Activated naive CD8-positive, alpha-beta T cell treated with anti-CD3 and anti-CD28 coated beads, Interleukin-2, amount 10 ng/mL, durations not matched to agents 7 days and 5 days (primary cell): Measurements from ENCODE around the gene CRYBG2. TPM values are rescaled to one million over a fixed set of nuclear protein-coding genes. Genes with fewer than 3 reads are reported as not detected.

Experiments used
- ATAC-seq: fragments of 150-1000 bp; cut with Tn5 transposase; one replicate; pipeline ENCODE4 v1.10.0; 2021; ENCODE audit warnings: low read depth, moderate library complexity
- POLR2A ChIA-PET: fragments of 350-600 bp; sonication (Branson Sonifier 250); formaldehyde crosslinking; loops from one replicate; lab custom pipeline; 2021; ENCODE audit warnings: antibody characterized with exemption; lab: Charles Lee
- DNase-seq: peaks from one replicate; pipeline ENCODE4 v3.0.0; 2021
- H3K27ac Mint-ChIP-seq: one replicate; pipeline ENCODE4 v1.8.0; 2022; ENCODE audit warnings: mild to moderate bottlenecking, mixed read lengths
- H3K27me3 Mint-ChIP-seq: one replicate; pipeline ENCODE4 v1.8.0; 2022; ENCODE audit warnings: mild to moderate bottlenecking, moderate library complexity, mixed read lengths
- H3K36me3 Mint-ChIP-seq: one replicate; pipeline ENCODE4 v1.8.0; 2021; ENCODE audit warnings: mild to moderate bottlenecking, mixed read lengths
- H3K4me1 Mint-ChIP-seq: one replicate; pipeline ENCODE4 v1.8.0; 2021; ENCODE audit warnings: mixed read lengths
- H3K4me3 Mint-ChIP-seq: one replicate; pipeline ENCODE4 v1.8.0; 2022; ENCODE audit warnings: mild to moderate bottlenecking, moderate library complexity, mixed read lengths
- H3K9me3 Mint-ChIP-seq: one replicate; pipeline ENCODE4 v1.8.0; 2021; ENCODE audit warnings: mixed read lengths
- total RNA-seq, 2 experiments: library from RNA; stranded (reverse); gene quantifications; one replicate each; pipeline ENCODE4 v1.2.3, GENCODE V29; 2021

CRYBG2 gene
- total RNA-seq, 2 experiments from 2014 or later: 7.9 to 10.3 TPM

DNA sequence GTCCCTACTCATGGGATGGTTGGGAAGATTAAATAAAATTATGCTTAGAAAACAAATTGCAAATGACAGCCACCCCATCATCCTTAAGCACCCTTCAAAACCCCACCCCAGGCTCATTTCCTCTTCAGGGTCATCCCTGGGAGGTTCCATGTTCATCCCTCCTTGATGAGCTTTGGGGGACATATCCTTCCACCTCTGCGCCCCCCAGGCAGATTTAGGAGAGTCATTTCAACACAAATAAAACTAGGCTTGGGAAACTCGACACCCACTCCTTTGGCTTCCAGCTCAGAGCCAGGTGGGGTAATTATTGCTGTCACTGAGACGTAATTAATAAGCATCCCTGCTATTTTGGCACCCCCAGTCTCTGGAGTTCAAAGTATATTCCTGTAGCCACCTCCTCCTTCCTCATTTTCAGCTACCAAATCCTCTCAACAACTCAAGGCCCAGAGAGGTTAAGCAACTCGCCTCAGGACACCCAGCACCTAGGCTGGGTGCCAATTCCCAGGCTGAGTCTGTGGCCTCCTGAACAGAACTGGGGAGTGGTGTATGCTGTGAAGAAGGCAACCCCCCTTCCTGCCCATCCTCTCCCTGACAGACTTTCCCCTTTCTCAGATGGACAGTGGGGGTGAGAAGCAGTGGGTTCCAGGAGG is 595 bp downstream of the CRYBG2 start:
- DNase-seq: no peak
- H3K9me3 Mint-ChIP-seq: no peaks in the 10 kb centered on the region
- peaks cover 2% of the 10 kb centered on the region for H3K36me3 Mint-ChIP-seq
- ATAC-seq: no peak
- POLR2A ChIA-PET: no interaction called here
- H3K4me1 Mint-ChIP-seq: peaks cover 13% of the 10 kb centered on the region
- H3K4me3 Mint-ChIP-seq: no peak overlapping the region
- H3K27ac Mint-ChIP-seq: peak overlapping the region; percentile 40
- peaks cover 2% of the 10 kb centered on the region for H3K27me3 Mint-ChIP-seq

DNA sequence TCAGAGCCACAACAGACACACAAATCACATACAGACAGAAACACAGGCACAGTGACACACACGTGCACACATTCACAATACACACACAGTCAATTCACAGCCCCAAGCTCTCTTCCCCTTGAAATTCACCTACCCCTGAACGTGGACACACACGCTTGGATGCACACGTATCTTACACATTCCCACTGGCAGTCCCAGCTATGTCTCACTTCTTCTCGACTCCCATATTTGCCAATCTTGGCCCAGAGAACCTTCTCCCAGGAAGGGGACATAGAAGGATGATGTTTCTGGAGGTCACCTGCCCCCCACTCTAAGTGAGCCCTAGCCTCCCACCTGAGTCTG is 1.6 kb downstream of the CRYBG2 start:
- peaks cover 2% of the 10 kb centered on the region for H3K27me3 Mint-ChIP-seq
- DNase-seq (no peak), ATAC-seq (no peak)
- no peak overlapping the region for H3K4me3 Mint-ChIP-seq
- H3K4me1 Mint-ChIP-seq: peaks cover 8% of the 10 kb centered on the region
- no peak overlapping the region for H3K27ac Mint-ChIP-seq
- POLR2A ChIA-PET: no interaction called here
- H3K36me3 Mint-ChIP-seq: peaks cover 2% of the 10 kb centered on the region
- no peaks in the 10 kb centered on the region for H3K9me3 Mint-ChIP-seq

DNA sequence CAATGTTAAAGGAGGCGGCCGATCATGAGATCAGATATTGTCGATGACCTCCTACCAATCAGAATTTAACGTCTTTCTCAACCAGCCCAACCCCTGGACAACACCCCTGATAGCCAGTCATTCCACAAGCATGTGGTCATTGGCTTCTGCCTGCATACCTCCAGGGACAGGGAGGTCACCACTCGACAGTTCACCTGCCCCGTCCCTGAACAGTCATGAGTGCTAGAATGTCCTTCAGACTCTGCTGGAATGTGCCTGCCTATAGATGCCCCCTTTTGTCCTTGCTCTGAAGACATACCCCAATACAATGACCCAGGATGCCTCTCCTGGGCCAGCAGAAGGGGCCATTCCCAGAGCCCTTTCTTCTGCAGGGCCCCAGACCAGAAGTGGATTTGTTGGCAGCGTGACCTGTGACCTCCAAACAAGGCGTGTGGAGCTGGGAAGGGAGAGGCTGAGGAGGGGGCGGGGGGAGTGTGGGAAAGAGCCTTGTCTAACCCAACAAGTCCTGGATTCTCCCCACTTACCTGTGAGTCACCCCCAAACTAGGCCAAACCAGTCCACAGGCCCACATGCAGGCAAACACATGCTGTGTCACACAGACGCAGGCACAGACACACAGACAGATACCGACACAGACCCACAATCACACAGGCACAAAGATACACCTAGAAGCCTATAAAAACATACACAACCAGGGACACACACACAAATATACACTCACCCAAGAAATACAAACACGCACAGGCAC is 2.2 kb downstream of the CRYBG2 start:
- Mint-ChIP-seq H3K4me3 (no peak overlapping the region), H3K9me3 (no peaks in the 10 kb centered on the region), H3K36me3 (peaks cover 2% of the 10 kb centered on the region), H3K27ac (no peak overlapping the region), H3K27me3 (peaks cover 2% of the 10 kb centered on the region), H3K4me1 (peaks cover 6% of the 10 kb centered on the region)
- ATAC-seq: no peak
- POLR2A ChIA-PET: no interaction called here
- no peak for DNase-seq

DNA sequence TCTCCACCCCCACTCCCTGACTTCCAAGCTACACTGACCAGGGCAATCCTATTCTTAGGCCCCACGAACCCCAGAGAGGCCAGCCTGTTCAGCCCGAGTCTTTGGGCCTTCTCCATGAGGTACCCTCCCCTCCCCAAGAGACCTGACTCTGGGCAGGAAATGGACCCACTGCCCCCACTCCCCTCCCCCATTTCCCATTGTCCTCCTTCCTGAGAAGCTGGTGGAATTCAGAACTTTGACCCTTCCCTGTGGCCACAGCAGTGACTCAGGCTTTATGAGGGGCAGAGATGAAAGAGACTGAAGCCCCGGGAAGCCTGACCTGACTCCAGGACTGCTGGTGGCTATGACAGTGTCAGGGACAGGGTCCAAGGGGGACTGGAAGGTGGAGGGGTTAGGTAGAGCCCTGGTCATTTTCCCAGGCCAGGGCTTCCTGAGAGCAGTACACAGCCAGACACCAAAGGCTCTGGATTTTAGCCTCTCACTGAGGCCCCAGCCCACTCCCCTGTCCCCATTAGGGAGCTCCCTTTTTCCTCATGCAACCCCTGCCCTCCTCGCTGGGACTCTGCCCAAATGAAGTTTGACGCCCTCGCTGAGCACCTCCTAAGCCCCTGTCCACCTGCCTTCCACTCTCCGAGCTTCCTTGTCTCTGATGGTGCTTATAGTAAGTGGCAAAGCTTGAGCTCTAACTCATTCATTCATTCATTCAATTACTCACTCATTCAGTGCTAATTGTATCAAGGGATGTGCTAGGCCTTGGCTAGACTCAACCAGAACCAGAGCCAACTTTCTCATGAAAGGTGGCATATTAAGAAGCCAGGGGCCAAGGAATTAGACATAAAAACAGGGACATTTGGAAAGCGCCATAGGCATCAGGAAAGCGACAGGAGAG is 3.0 kb downstream of the CRYBG2 start:
- DNase-seq (no peak), ATAC-seq (no peak)
- H3K9me3 Mint-ChIP-seq: no peaks in the 10 kb centered on the region
- no peak overlapping the region for H3K27ac Mint-ChIP-seq
- peaks cover 2% of the 10 kb centered on the region for H3K27me3 Mint-ChIP-seq
- H3K4me3 Mint-ChIP-seq: no peak overlapping the region
- H3K4me1 Mint-ChIP-seq: peaks cover 9% of the 10 kb centered on the region
- peaks cover 2% of the 10 kb centered on the region for H3K36me3 Mint-ChIP-seq
- POLR2A ChIA-PET: no interaction called here

DNA sequence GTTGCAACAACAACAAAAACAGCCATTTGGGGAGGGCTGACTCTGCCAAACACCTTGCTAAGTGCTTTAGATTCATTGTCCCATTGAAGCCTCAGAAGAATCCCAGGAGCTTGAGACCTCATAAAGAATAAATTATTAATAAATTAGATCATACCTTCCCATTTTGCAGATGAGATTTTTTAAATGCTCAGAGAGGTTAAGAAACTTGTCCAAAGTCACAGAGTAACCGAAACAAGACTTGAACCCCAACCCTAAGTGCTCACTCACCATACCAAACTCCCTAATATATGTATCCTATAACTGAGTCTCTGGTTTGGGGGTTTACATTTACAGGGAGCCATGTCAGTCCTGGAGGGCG is 3.6 kb downstream of the CRYBG2 start:
- Mint-ChIP-seq H3K4me3 (no peak overlapping the region), H3K4me1 (peaks cover 4% of the 10 kb centered on the region), H3K36me3 (no peaks in the 10 kb centered on the region), H3K27me3 (peaks cover 2% of the 10 kb centered on the region), H3K9me3 (no peaks in the 10 kb centered on the region), H3K27ac (no peak overlapping the region)
- DNase-seq (no peak), ATAC-seq (no peak)
- POLR2A ChIA-PET: interaction anchor here (0.6 to 1.4 kb wide), 2 partner anchors 9 to 920 kb away, joined by 3 to 5 read pairs; no protein-coding TSS in a partner anchor

DNA sequence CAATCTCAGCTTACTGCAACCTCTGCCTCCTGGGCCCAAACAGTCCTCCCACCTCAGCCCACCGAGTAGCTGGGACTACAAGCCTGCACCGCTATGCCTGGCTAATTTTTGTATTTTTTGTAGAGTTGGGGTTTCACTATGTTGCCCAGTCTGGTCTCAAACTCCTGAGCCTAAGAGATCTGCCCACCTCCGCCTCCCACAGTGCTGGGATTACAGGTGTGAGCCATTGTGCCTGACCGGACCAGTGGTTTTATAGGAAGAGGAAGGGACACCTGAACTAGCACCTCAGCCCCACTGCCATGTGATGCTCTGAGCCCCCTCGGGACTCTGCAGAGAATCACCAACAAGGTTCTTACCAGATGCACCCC is 4.1 kb downstream of the CRYBG2 start:
- POLR2A ChIA-PET: interaction anchor here (0.6 to 1.4 kb wide), 2 partner anchors 9 to 920 kb away, joined by 3 to 5 read pairs; no protein-coding TSS in a partner anchor
- no peak for ATAC-seq
- Mint-ChIP-seq H3K36me3 (no peaks in the 10 kb centered on the region), H3K27ac (no peak overlapping the region), H3K9me3 (no peaks in the 10 kb centered on the region), H3K4me3 (no peak overlapping the region), H3K4me1 (peaks cover 4% of the 10 kb centered on the region), H3K27me3 (peaks cover 2% of the 10 kb centered on the region)
- DNase-seq: no peak

DNA sequence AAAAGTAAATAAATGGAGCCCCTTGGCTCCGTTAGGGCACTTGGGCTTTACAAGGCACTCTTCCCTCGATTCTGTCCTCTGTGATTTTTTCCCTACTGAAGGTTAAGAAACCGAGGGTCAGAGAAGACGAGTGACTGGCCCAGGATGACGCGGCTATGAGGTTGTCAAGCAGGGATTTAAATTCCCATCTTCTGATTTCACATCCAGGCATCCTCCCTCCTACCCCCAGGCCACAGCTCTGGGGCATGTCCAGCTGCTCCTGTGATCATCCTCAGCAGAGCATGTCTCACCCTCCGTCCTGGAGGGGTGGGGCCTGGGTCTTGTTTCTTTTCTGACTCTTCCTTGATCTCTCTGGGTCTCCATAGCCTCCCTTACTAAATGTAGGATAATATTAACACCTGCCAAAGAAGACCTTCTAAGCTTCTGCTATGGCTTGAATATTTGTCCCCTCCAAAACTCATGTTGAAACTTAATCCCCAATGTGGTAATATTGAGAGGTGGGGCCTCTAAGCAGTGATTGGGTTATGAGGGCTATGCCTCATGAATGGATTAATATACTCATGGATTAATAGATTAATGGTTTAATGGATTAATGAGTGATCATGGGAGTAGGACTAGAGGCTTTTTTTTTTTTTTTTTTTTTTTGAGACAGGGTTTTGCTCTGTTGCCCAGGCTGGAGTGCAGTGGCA is 4.6 kb downstream of the CRYBG2 start:
- Mint-ChIP-seq H3K27me3 (peaks cover 2% of the 10 kb centered on the region), H3K4me1 (peaks cover 4% of the 10 kb centered on the region), H3K4me3 (no peak overlapping the region), H3K27ac (no peak overlapping the region), H3K36me3 (no peaks in the 10 kb centered on the region), H3K9me3 (no peaks in the 10 kb centered on the region)
- ATAC-seq (no peak), DNase-seq (no peak)
- POLR2A ChIA-PET: interaction anchor here (0.6 to 1.4 kb wide), 2 partner anchors 10 to 919 kb away, joined by 3 to 5 read pairs; no protein-coding TSS in a partner anchor

DNA sequence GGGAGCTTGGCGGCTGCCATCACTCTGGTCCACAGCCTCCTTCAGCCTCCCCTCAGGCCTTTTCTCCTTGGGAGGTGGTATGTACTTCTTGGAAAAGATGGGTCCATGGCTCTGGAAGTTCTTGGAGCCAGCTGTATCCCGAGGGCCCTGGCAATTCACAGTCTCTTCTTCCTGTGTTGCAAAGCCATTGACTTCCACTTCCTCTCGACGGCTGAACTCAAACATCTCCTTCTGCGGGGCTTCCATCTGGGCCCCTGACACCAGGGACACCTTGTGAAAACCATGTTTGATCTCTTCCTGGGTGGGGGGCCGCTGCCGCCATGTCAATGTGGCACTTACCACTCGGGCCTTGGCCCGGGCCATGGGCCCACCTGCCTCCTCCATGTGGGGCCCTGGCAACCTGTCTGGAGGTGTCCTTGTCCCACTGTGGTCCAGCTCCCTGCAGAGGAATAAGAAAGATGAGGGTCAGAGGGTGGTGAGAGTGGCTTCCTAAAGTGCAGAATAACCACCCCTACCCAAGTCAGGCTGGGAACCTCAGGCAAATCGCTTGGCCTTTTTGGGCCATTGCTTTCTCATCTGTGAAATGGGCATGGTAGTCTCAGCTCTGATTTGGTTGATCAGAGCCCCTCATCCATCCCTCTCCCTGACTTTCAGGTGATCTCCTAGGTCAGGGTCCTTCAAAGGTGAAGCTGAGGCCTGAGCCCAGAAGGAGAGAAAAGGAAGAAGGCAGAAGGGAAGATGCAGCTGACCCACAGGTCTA is 7.5 kb downstream of the CRYBG2 start:
- H3K36me3 Mint-ChIP-seq: no peaks in the 10 kb centered on the region
- H3K9me3 Mint-ChIP-seq: no peaks in the 10 kb centered on the region
- H3K27me3 Mint-ChIP-seq: peaks cover 2% of the 10 kb centered on the region
- no peak overlapping the region for H3K27ac Mint-ChIP-seq
- peaks cover 3% of the 10 kb centered on the region for H3K4me1 Mint-ChIP-seq
- no peak overlapping the region for H3K4me3 Mint-ChIP-seq
- DNase-seq (no peak), ATAC-seq (no peak)
- POLR2A ChIA-PET: interaction anchor here (0.9 kb wide), 1 partner anchor 11 kb away, joined by 3 read pairs; no protein-coding TSS in a partner anchor

DNA sequence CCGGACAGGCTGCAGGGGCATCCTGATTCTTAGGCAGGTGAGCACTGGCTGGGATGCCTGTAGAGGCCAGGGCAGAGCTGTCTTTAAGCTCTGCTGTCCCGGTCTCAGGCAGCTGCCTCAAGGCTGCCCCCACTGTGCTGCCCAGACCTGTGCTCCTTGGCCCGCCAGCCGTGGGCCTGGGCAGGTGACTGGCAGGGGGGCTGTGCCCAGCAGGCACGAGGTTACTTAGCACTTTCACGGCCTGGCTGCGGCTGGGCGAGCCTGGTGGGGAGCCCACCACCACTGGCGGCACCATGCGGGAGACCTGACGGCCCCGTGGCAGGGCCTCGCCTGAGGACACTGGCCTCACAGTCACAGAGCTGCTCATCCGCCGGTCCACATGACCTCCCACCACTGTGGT is 8.2 kb downstream of the CRYBG2 start:
- Mint-ChIP-seq H3K4me1 (peaks cover 3% of the 10 kb centered on the region), H3K27me3 (no peaks in the 10 kb centered on the region), H3K27ac (no peak overlapping the region), H3K4me3 (no peak overlapping the region), H3K36me3 (no peaks in the 10 kb centered on the region), H3K9me3 (no peaks in the 10 kb centered on the region)
- no peak for DNase-seq
- ATAC-seq: no peak
- POLR2A ChIA-PET: interaction anchor here (0.9 kb wide), 1 partner anchor 12 kb away, joined by 3 read pairs; no protein-coding TSS in a partner anchor

DNA sequence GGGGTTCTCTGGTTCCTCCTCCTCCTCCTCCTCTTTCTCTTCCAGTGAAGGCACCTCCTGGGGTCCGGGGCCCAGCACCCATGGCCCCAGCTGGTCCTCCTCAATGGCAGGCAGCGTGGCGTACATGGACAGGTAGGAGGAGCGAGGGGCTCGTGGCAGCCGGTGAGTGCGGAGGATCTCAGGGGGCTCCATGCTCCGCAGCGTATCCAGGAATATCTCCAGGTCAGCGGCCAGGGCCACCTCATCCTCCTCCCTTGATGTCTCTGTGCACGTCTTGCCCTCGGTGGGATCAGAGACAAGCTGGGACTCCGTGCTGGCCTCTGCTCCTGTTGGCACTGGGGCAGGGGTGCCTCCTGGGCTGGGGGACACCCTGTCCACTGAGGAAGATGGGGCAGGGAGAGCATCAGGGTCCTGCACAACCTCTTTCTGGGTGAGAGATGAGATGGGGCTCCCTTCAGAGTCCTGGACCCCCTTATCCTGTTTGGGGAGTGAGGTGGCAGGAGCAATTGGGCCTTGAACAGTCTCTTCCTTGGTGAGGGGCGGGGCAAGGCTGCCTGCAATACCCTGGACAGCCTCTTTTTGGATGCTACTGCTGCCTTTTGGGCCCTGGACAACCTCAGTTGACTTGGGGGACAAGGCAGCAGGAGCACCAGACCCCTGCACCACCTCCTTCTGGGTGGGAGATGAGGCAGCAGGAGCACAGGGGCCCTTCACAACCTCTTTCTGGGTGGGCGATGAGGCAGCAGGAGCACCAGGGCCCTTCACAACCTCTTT is 9.6 kb downstream of the CRYBG2 start:
- Mint-ChIP-seq H3K36me3 (no peaks in the 10 kb centered on the region), H3K4me1 (peaks cover 5% of the 10 kb centered on the region), H3K4me3 (no peak overlapping the region), H3K9me3 (no peaks in the 10 kb centered on the region), H3K27me3 (no peaks in the 10 kb centered on the region), H3K27ac (no peak overlapping the region)
- POLR2A ChIA-PET: no interaction called here
- ATAC-seq: no peak
- no peak for DNase-seq

DNA sequence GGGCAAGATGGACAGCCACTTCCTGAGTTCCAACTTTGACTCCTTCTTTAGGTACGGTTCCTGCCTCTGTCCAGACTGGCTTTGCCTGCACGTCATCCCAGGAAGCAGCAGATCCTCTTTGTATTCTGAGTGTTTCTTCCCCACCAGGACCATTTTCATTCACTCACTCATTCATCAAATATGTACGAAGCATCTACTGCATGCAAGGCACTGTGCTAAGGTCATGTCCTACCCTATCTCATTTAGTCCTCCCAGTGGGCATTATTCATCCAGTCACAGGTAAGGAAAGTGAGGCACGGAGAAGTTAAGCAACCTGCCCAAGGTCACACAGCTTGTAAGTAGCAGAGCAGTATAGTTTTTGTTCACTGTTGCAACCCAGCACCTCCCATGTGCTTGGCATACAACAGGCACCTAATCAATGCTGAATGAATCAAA is 13.9 kb downstream of the CRYBG2 start:
- no peak for ATAC-seq
- H3K36me3 Mint-ChIP-seq: no peaks in the 10 kb centered on the region
- H3K27me3 Mint-ChIP-seq: no peaks in the 10 kb centered on the region
- DNase-seq: no peak
- POLR2A ChIA-PET: interaction anchor here (1.9 kb wide), 1 partner anchor 18 kb away, joined by 5 read pairs; no protein-coding TSS in a partner anchor
- no peaks in the 10 kb centered on the region for H3K9me3 Mint-ChIP-seq
- no peak overlapping the region for H3K27ac Mint-ChIP-seq
- peaks cover 11% of the 10 kb centered on the region for H3K4me1 Mint-ChIP-seq
- no peak overlapping the region for H3K4me3 Mint-ChIP-seq

DNA sequence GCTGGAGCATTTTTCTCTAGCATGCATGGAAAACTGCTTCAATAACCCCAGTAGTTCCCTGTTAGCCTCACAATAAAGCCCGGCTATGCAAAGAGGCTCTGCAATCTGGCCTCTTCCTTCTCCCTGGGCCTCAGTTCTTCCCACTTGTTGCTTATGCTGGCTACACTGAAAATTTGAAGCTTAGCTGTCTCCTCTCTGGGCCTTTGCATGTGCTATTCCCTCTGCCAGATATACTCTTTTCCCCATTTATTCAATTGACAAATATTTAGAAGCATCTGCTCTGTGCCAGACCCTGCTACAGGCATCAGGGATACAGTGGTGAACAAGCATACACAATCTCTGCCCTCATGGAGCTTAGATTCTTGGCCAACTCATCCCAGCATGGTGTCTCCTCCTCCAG is 15.3 kb downstream of the CRYBG2 start:
- no peaks in the 10 kb centered on the region for H3K36me3 Mint-ChIP-seq
- POLR2A ChIA-PET: interaction anchor here (0.9 to 1.9 kb wide), 2 partner anchors 10 to 17 kb away, joined by 3 to 5 read pairs; no protein-coding TSS in a partner anchor

More for the DNA sequence above, 15.3 kb downstream of the CRYBG2 start:
- Mint-ChIP-seq H3K27ac (no peak overlapping the region), H3K9me3 (no peaks in the 10 kb centered on the region), H3K4me3 (no peak overlapping the region), H3K4me1 (peaks cover 11% of the 10 kb centered on the region), H3K27me3 (peaks cover 2% of the 10 kb centered on the region)
- ATAC-seq (no peak), DNase-seq (no peak)
